ENCODE data around the gene ACTR10.

- TF ChIP-seq, protein P1, sequence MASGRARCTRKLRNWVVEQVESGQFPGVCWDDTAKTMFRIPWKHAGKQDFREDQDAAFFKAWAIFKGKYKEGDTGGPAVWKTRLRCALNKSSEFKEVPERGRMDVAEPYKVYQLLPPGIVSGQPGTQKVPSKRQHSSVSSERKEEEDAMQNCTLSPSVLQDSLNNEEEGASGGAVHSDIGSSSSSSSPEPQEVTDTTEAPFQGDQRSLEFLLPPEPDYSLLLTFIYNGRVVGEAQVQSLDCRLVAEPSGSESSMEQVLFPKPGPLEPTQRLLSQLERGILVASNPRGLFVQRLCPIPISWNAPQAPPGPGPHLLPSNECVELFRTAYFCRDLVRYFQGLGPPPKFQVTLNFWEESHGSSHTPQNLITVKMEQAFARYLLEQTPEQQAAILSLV (tag; IDR thresholded peaks at IDR 0.05), result no peak
- TF ChIP-seq ZNF707 (CRISPR knock-in tag; conservative IDR thresholded peaks at IDR 0.05), result no peak
- TF ChIP-seq ATF4 (CRISPR knock-in tag; IDR thresholded peaks at IDR 0.05), result no peak
Measured at GRCh38 chr14:58150243-58150805, 49.6 kb upstream of the ACTR10 start.
